ENCODE data around the gene PLPPR1. TPM values are rescaled to one million over a fixed set of nuclear protein-coding genes. Genes with fewer than 3 reads are reported as not detected.
A peak's percentile ranks its signal among the peaks of the same experiment; 100 is the strongest.

PLPPR1 gene
- polyA plus RNA-seq, 4 donors, result 0.16 to 1.6 TPM; not detected in 2

DNA sequence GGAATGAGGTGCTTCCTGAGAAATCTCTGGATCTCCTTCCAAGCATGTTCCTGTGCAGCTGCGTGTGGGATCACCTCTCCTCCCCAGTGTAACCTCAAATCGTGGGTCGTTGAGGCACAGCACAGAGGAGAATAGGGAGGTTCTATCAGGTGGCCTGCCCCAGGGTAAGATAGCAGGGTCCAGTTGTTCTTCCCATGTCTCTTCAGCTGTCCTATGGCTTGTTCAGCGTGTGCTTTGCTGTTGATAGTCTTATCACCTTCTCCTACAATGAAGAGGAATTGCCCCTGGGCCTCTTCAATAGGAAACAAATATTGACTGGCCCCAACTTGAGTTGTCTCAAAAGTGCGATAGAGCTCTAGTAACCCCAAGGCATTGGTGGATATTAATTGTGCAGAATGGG, 333.9 kb downstream of the PLPPR1 start:
- Histone ChIP-seq H3K4me1 (ENCODE audit: control insufficient read depth in 3 of 3, insufficient read depth in 2 of 3, low read depth in 1 of 3, low read length in 2 of 3) (peaks cover 0 to 12% (median 0%) of the 10 kb centered on the region in 3 donors), H3K36me3 (ENCODE audit: control insufficient read depth in 3 of 3, insufficient read depth in 2 of 3, low read depth in 1 of 3, low read length in 3 of 3) (no peaks in the 10 kb centered on the region), H3K27me3 (ENCODE audit: control insufficient read depth in 3 of 3, insufficient read depth in 3 of 3, low read length in 3 of 3) (no peaks in the 10 kb centered on the region), H3K27ac (ENCODE audit: low read depth in 1 of 3, low read length in 2 of 3) (no peak overlapping the region), H3K4me3 (ENCODE audit: low read depth in 1 of 3, low read length in 3 of 3) (no peak overlapping the region), H3K9me3 (ENCODE audit: control insufficient read depth in 2 of 2, insufficient read depth in 1 of 2, low read depth in 1 of 2, low read length in 1 of 2) (no peaks in the 10 kb centered on the region)
- 83 to 91% (median 89%) methylated on average over 5 of the region's 5 CpGs for WGBS, 3 donors
- no peak for DNase-seq
- FAIRE-seq, result no peak

- no peak overlapping the region for H3K4me3 ChIP-seq (ENCODE audit: low read depth in 1 of 3, low read length in 3 of 3)
- no peaks in the 10 kb centered on the region for H3K9me3 ChIP-seq (ENCODE audit: control insufficient read depth in 2 of 2, insufficient read depth in 1 of 2, low read depth in 1 of 2, low read length in 1 of 2)
- no peak overlapping the region for H3K27ac ChIP-seq (ENCODE audit: low read depth in 1 of 3, low read length in 2 of 3)
- peaks cover 0 to 12% (median 0%) of the 10 kb centered on the region in 3 donors for H3K4me1 ChIP-seq (ENCODE audit: control insufficient read depth in 3 of 3, insufficient read depth in 2 of 3, low read depth in 1 of 3, low read length in 2 of 3)
- no peaks in the 10 kb centered on the region for H3K36me3 ChIP-seq (ENCODE audit: control insufficient read depth in 3 of 3, insufficient read depth in 2 of 3, low read depth in 1 of 3, low read length in 3 of 3)
- DNase-seq, result no peak
- H3K27me3 ChIP-seq (ENCODE audit: control insufficient read depth in 3 of 3, insufficient read depth in 3 of 3, low read length in 3 of 3), result no peaks in the 10 kb centered on the region
- FAIRE-seq, result no peak
Observed at GRCh38 chr9:101365181-101365580, 336.7 kb downstream of the PLPPR1 start.

- 15 to 35% (median 18%) methylated on average over 5 of the region's 5 CpGs for WGBS, 3 donors
- no peaks in the 10 kb centered on the region for H3K9me3 ChIP-seq (ENCODE audit: control insufficient read depth in 2 of 2, insufficient read depth in 1 of 2, low read depth in 1 of 2, low read length in 1 of 2)
- no peaks in the 10 kb centered on the region for H3K36me3 ChIP-seq (ENCODE audit: control insufficient read depth in 3 of 3, insufficient read depth in 2 of 3, low read depth in 1 of 3, low read length in 3 of 3)
- H3K27ac ChIP-seq (ENCODE audit: low read depth in 1 of 3, low read length in 2 of 3), result no peak overlapping the region
- DNase-seq, result peak in 1 of 2 donors; percentile 69
- H3K4me3 ChIP-seq (ENCODE audit: low read depth in 1 of 3, low read length in 3 of 3), result no peak overlapping the region
- H3K4me1 ChIP-seq (ENCODE audit: control insufficient read depth in 3 of 3, insufficient read depth in 2 of 3, low read depth in 1 of 3, low read length in 2 of 3), result peaks cover 0 to 12% (median 0%) of the 10 kb centered on the region in 3 donors
- H3K27me3 ChIP-seq (ENCODE audit: control insufficient read depth in 3 of 3, insufficient read depth in 3 of 3, low read length in 3 of 3), result no peaks in the 10 kb centered on the region
- FAIRE-seq, result no peak
Observed at GRCh38 chr9:101366038-101366756, 337.7 kb downstream of the PLPPR1 start.

DNA sequence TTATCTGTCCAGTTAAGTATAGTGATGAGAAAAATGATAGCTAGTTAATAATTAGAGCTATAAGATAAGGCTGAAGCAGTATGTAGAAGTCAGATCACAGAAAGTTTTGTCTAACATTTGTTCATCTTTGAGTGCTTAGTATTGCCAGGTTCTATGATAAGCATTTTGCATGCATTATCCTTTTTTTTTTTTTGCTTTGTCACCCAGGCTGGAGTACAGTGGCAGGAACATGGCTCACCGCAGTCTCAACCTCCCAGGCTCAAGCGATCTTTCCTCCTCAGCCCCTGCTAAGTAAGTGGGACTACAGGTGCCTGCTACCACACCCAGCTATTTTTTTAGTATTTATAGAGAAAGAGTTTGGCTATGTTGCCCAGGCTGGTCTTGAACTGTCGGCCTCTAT, 338.8 kb downstream of the PLPPR1 start:
- Histone ChIP-seq H3K9me3 (ENCODE audit: control insufficient read depth in 2 of 2, insufficient read depth in 1 of 2, low read depth in 1 of 2, low read length in 1 of 2) (no peaks in the 10 kb centered on the region), H3K27ac (ENCODE audit: low read depth in 1 of 3, low read length in 2 of 3) (no peak overlapping the region), H3K4me1 (ENCODE audit: control insufficient read depth in 3 of 3, insufficient read depth in 2 of 3, low read depth in 1 of 3, low read length in 2 of 3) (peaks cover 0 to 12% (median 0%) of the 10 kb centered on the region in 3 donors), H3K27me3 (ENCODE audit: control insufficient read depth in 3 of 3, insufficient read depth in 3 of 3, low read length in 3 of 3) (no peaks in the 10 kb centered on the region), H3K4me3 (ENCODE audit: low read depth in 1 of 3, low read length in 3 of 3) (no peak overlapping the region), H3K36me3 (ENCODE audit: control insufficient read depth in 3 of 3, insufficient read depth in 2 of 3, low read depth in 1 of 3, low read length in 3 of 3) (no peaks in the 10 kb centered on the region)
- no peak for DNase-seq
- 86 to 89% (median 87%) methylated on average over 3 of the region's 3 CpGs for WGBS, 3 donors
- no peak for FAIRE-seq

GRCh38 chr9:101369286-101369685, 340.8 kb downstream of the PLPPR1 start:
- H3K9me3 ChIP-seq (ENCODE audit: control insufficient read depth in 2 of 2, insufficient read depth in 1 of 2, low read depth in 1 of 2, low read length in 1 of 2), result no peaks in the 10 kb centered on the region
- WGBS, 3 donors, result 93 to 97% (median 93%) methylated on average over 2 of the region's 2 CpGs
- DNase-seq, result no peak
- H3K36me3 ChIP-seq (ENCODE audit: control insufficient read depth in 3 of 3, insufficient read depth in 2 of 3, low read depth in 1 of 3, low read length in 3 of 3), result no peaks in the 10 kb centered on the region
- no peaks in the 10 kb centered on the region for H3K27me3 ChIP-seq (ENCODE audit: control insufficient read depth in 3 of 3, insufficient read depth in 3 of 3, low read length in 3 of 3)
- no peak overlapping the region for H3K27ac ChIP-seq (ENCODE audit: low read depth in 1 of 3, low read length in 2 of 3)
- H3K4me3 ChIP-seq (ENCODE audit: low read depth in 1 of 3, low read length in 3 of 3), result no peak overlapping the region
- FAIRE-seq, result no peak
- peaks cover 0 to 12% (median 0%) of the 10 kb centered on the region in 3 donors for H3K4me1 ChIP-seq (ENCODE audit: control insufficient read depth in 3 of 3, insufficient read depth in 2 of 3, low read depth in 1 of 3, low read length in 2 of 3)

- H3K27me3 ChIP-seq (ENCODE audit: control insufficient read depth in 3 of 3, insufficient read depth in 3 of 3, low read length in 3 of 3), result no peaks in the 10 kb centered on the region
- FAIRE-seq, result no peak
- no peak for DNase-seq
- 51 to 69% (median 67%) methylated on average over 2 of the region's 2 CpGs for WGBS, 3 donors
- no peaks in the 10 kb centered on the region for H3K9me3 ChIP-seq (ENCODE audit: control insufficient read depth in 2 of 2, insufficient read depth in 1 of 2, low read depth in 1 of 2, low read length in 1 of 2)
- no peaks in the 10 kb centered on the region for H3K36me3 ChIP-seq (ENCODE audit: control insufficient read depth in 3 of 3, insufficient read depth in 2 of 3, low read depth in 1 of 3, low read length in 3 of 3)
- H3K4me1 ChIP-seq (ENCODE audit: control insufficient read depth in 3 of 3, insufficient read depth in 2 of 3, low read depth in 1 of 3, low read length in 2 of 3), result peaks cover 0 to 12% (median 0%) of the 10 kb centered on the region in 3 donors
- no peak overlapping the region for H3K4me3 ChIP-seq (ENCODE audit: low read depth in 1 of 3, low read length in 3 of 3)
- no peak overlapping the region for H3K27ac ChIP-seq (ENCODE audit: low read depth in 1 of 3, low read length in 2 of 3)
Observed at GRCh38 chr9:101369884-101370531, 341.5 kb downstream of the PLPPR1 start.

- peaks cover 0 to 2% (median 0%) of the 10 kb centered on the region in 3 donors for H3K4me1 ChIP-seq (ENCODE audit: control insufficient read depth in 3 of 3, insufficient read depth in 2 of 3, low read depth in 1 of 3, low read length in 2 of 3)
- no peak overlapping the region for H3K4me3 ChIP-seq (ENCODE audit: low read depth in 1 of 3, low read length in 3 of 3)
- no peak overlapping the region for H3K27ac ChIP-seq (ENCODE audit: low read depth in 1 of 3, low read length in 2 of 3)
- FAIRE-seq (no peak), DNase-seq (no peak)
- peaks cover 0 to 5% (median 0%) of the 10 kb centered on the region in 3 donors for H3K27me3 ChIP-seq (ENCODE audit: control insufficient read depth in 3 of 3, insufficient read depth in 3 of 3, low read length in 3 of 3)
- 90 to 98% (median 96%) methylated on average over 3 of the region's 3 CpGs for WGBS, 3 donors
- H3K36me3 ChIP-seq (ENCODE audit: control insufficient read depth in 3 of 3, insufficient read depth in 2 of 3, low read depth in 1 of 3, low read length in 3 of 3), result no peaks in the 10 kb centered on the region
- no peaks in the 10 kb centered on the region for H3K9me3 ChIP-seq (ENCODE audit: control insufficient read depth in 2 of 2, insufficient read depth in 1 of 2, low read depth in 1 of 2, low read length in 1 of 2)
Observed at GRCh38 chr9:101371813-101372212, 343.3 kb downstream of the PLPPR1 start.

GRCh38 chr9:101372327-101373118, 344.0 kb downstream of the PLPPR1 start:
- H3K9me3 ChIP-seq (ENCODE audit: control insufficient read depth in 2 of 2, insufficient read depth in 1 of 2, low read depth in 1 of 2, low read length in 1 of 2), result no peaks in the 10 kb centered on the region
- H3K4me1 ChIP-seq (ENCODE audit: control insufficient read depth in 3 of 3, insufficient read depth in 2 of 3, low read depth in 1 of 3, low read length in 2 of 3), result no peaks in the 10 kb centered on the region
- FAIRE-seq, result no peak
- H3K27ac ChIP-seq (ENCODE audit: low read depth in 1 of 3, low read length in 2 of 3), result no peak overlapping the region
- no peak overlapping the region for H3K4me3 ChIP-seq (ENCODE audit: low read depth in 1 of 3, low read length in 3 of 3)
- H3K27me3 ChIP-seq (ENCODE audit: control insufficient read depth in 3 of 3, insufficient read depth in 3 of 3, low read length in 3 of 3), result peaks cover 0 to 5% (median 0%) of the 10 kb centered on the region in 3 donors
- no peaks in the 10 kb centered on the region for H3K36me3 ChIP-seq (ENCODE audit: control insufficient read depth in 3 of 3, insufficient read depth in 2 of 3, low read depth in 1 of 3, low read length in 3 of 3)
- DNase-seq, result no peak
- 81 to 84% (median 81%) methylated on average over 2 of the region's 2 CpGs for WGBS, 3 donors

Measured in small intestine (tissue), 7 donors.